Caco-2 (cell line): ENCODE data around the gene TGIF1. TPM values are rescaled to one million over a fixed set of nuclear protein-coding genes. Genes with fewer than 3 reads are reported as not detected.

Experiments used
- BruUV-seq: library from RNA; stranded (reverse); fragments of 400-500 nt; replicated peaks from 2 replicates; lab custom pipeline; 2021; lab: Mats Ljungman, UMichigan
- CTCF ChIA-PET: fragments of 300-600 bp; sonication (Branson Sonifier 250); formaldehyde crosslinking; loops from one replicate; lab custom pipeline; 2022; ENCODE audit warnings: antibody characterized with exemption; lab: Charles Lee
- POLR2A ChIA-PET: fragments of 300-600 bp; sonication (Branson Sonifier 250); formaldehyde crosslinking; loops from one replicate; lab custom pipeline; 2022; ENCODE audit warnings: antibody characterized with exemption; lab: Charles Lee
- DNase-seq, 2 experiments: peaks; one replicate each; pipeline versions ENCODE4 v3.0.0 to v3.0.0-alpha.2; 2020 to 2022
- H3K27me3 ChIP-seq: replicated peaks from 2 replicates; pipeline ENCODE4 v1.6.0; 2011; ENCODE audit warnings: low read length; ENCODE audit not compliant: control insufficient read depth, insufficient read depth
- H3K36me3 ChIP-seq: 2 replicates; pipeline ENCODE4 v1.5.1; 2011; ENCODE audit warnings: low read length; ENCODE audit not compliant: control insufficient read depth, insufficient read depth
- H3K4me1 ChIP-seq: fragments of 250-450 bp; sonication (Bioruptor Pico); 2 replicates; pipeline ENCODE4 v1.5.1; 2020; ENCODE audit warnings: mild to moderate bottlenecking
- H3K4me3 ChIP-seq: 2 replicates; pipeline ENCODE4 v1.5.1; 2011; ENCODE audit warnings: low read depth, mild to moderate bottlenecking, control low read depth, low read length
- H3K9me3 ChIP-seq: fragments of 250-450 bp; sonication (Bioruptor Pico); 2 replicates; pipeline ENCODE4 v1.5.1; 2020; ENCODE audit warnings: mild to moderate bottlenecking, moderate library complexity
- H3K27ac Mint-ChIP-seq: one replicate; pipeline ENCODE4 v1.8.0; 2022; ENCODE audit warnings: mixed read lengths; ENCODE audit not compliant: unreplicated experiment
- H3K27me3 Mint-ChIP-seq: one replicate; pipeline ENCODE4 v1.8.0; 2022; ENCODE audit warnings: mixed read lengths; ENCODE audit not compliant: insufficient read depth, unreplicated experiment
- H3K36me3 Mint-ChIP-seq: one replicate; pipeline ENCODE4 v1.8.0; 2022; ENCODE audit warnings: mild to moderate bottlenecking, mixed read lengths; ENCODE audit not compliant: insufficient read depth, unreplicated experiment
- H3K4me1 Mint-ChIP-seq: one replicate; pipeline ENCODE4 v1.8.0; 2022; ENCODE audit warnings: low read depth, mixed read lengths; ENCODE audit not compliant: unreplicated experiment
- H3K4me3 Mint-ChIP-seq: one replicate; pipeline ENCODE4 v1.8.0; 2022; ENCODE audit warnings: mild to moderate bottlenecking, moderate library complexity, mixed read lengths; ENCODE audit not compliant: unreplicated experiment
- H3K9me3 Mint-ChIP-seq: one replicate; pipeline ENCODE4 v1.8.0; 2022; ENCODE audit warnings: mixed read lengths; ENCODE audit not compliant: unreplicated experiment
- intact Hi-C: fragments of 100-400 bp; cut with micrococcal nuclease; formaldehyde crosslinking; loops from one replicate; pipeline ENCODE4 v1.10.0; 2022; ENCODE audit not compliant: unreplicated experiment
- total RNA-seq: library from RNA; stranded (reverse); gene quantifications from 2 replicates; pipeline ENCODE4 v1.2.3, GENCODE V29; 2022
- TF ChIP-seq, protein P1 (sequence below), 2 experiments: fragments of 200-600 bp in 1 of 2; IDR thresholded peaks; 1 replicate in 1 of 2; 2 replicates in 1 of 2; pipeline versions ENCODE4 v1.5.1 to v1.8.0; 2011 to 2022; ENCODE audit warnings: antibody characterized with exemption in 1 of 2, control low read depth in 1 of 2, inconsistent platforms in 1 of 2, low read depth in 1 of 2, low read length in 1 of 2, mild to moderate bottlenecking in 1 of 2, moderate library complexity in 1 of 2; ENCODE audit not compliant: insufficient read depth in 1 of 2, severe bottlenecking in 1 of 2, unreplicated experiment in 1 of 2

Gene TGIF1
- total RNA-seq, 1 experiment from 2014 or later = 107 TPM

- H3K4me1 ChIP-seq = no peaks in the 10 kb centered on the region
- POLR2A ChIA-PET = no interaction called here
- intact Hi-C loops = no loop called here
- Mint-ChIP-seq H3K9me3 (no peaks in the 10 kb centered on the region), H3K4me3 (no peak overlapping the region), H3K27me3 (no peaks in the 10 kb centered on the region), H3K4me1 (peaks cover 10% of the 10 kb centered on the region), H3K36me3 (no peaks in the 10 kb centered on the region), H3K27ac (no peak overlapping the region)
- no TSS peak for BruUV-seq
- TF ChIP-seq, protein P1, sequence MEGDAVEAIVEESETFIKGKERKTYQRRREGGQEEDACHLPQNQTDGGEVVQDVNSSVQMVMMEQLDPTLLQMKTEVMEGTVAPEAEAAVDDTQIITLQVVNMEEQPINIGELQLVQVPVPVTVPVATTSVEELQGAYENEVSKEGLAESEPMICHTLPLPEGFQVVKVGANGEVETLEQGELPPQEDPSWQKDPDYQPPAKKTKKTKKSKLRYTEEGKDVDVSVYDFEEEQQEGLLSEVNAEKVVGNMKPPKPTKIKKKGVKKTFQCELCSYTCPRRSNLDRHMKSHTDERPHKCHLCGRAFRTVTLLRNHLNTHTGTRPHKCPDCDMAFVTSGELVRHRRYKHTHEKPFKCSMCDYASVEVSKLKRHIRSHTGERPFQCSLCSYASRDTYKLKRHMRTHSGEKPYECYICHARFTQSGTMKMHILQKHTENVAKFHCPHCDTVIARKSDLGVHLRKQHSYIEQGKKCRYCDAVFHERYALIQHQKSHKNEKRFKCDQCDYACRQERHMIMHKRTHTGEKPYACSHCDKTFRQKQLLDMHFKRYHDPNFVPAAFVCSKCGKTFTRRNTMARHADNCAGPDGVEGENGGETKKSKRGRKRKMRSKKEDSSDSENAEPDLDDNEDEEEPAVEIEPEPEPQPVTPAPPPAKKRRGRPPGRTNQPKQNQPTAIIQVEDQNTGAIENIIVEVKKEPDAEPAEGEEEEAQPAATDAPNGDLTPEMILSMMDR (IDR thresholded peaks at IDR 0.05; ENCODE audit: insufficient read depth in 1 of 2, low read depth in 1 of 2, low read length in 1 of 2, severe bottlenecking in 1 of 2, unreplicated experiment in 1 of 2) = no peak
- CTCF ChIA-PET = no interaction called here
- H3K36me3 ChIP-seq = no peaks in the 10 kb centered on the region
- no peaks in the 10 kb centered on the region for H3K9me3 ChIP-seq
- H3K4me3 ChIP-seq = no peak overlapping the region
- H3K27me3 ChIP-seq = no peaks in the 10 kb centered on the region
- DNase-seq = no peak
These were observed 15.3 kb upstream of the TGIF1 start for GRCh38 chr18:3434685-3435084.

GRCh38 chr18:3440341-3440740 is 9.6 kb upstream of the TGIF1 start:
- no peaks in the 10 kb centered on the region for H3K9me3 ChIP-seq
- H3K4me1 ChIP-seq = peaks cover 8% of the 10 kb centered on the region; the same call in 1 of the 2 replicates
- Mint-ChIP-seq H3K4me3 (no peak overlapping the region), H3K36me3 (no peaks in the 10 kb centered on the region), H3K9me3 (no peaks in the 10 kb centered on the region), H3K4me1 (peaks cover 17% of the 10 kb centered on the region), H3K27me3 (no peaks in the 10 kb centered on the region), H3K27ac (peak overlapping the region; percentile 32)
- CTCF ChIA-PET = no interaction called here
- TF ChIP-seq, protein P1 (IDR thresholded peaks at IDR 0.05; ENCODE audit: insufficient read depth in 1 of 2, low read depth in 1 of 2, low read length in 1 of 2, severe bottlenecking in 1 of 2, unreplicated experiment in 1 of 2) = no peak
- intact Hi-C loops = no loop called here
- no peak overlapping the region for H3K4me3 ChIP-seq
- H3K27me3 ChIP-seq = no peaks in the 10 kb centered on the region
- DNase-seq = no peak
- POLR2A ChIA-PET = no interaction called here
- no peaks in the 10 kb centered on the region for H3K36me3 ChIP-seq
- no TSS peak for BruUV-seq

DNA sequence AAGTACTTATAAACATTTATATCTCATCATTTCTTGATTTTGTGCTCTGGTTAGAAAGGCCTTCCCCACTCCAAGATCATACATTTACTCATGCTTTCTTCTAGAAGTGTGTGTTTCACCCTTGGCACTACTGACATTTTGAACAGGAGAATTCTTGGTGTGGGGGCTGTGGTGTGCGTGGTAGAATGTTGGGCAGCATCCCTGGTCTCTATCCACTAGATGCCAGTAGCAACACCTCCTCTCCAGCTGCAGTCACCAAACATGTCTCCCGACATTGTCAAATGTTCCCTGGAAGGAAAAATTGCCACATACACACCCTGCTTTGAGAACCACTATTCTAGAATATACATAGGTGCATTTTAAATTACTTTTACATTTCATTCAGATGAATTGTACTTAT is 8.7 kb upstream of the TGIF1 start:
- intact Hi-C loops = no loop called here
- CTCF ChIA-PET = interaction anchor here (0.6 to 1.0 kb wide), 2 partner anchors 57 to 144 kb away, joined by 3 read pairs; no protein-coding TSS in a partner anchor
- TF ChIP-seq, protein P1 (IDR thresholded peaks at IDR 0.05; ENCODE audit: insufficient read depth in 1 of 2, low read depth in 1 of 2, low read length in 1 of 2, severe bottlenecking in 1 of 2, unreplicated experiment in 1 of 2) = peak in 1 of 2 experiments; percentile 49

More for the DNA sequence above, 8.7 kb upstream of the TGIF1 start:
- no TSS peak for BruUV-seq
- Mint-ChIP-seq H3K36me3 (no peaks in the 10 kb centered on the region), H3K4me3 (no peak overlapping the region), H3K27ac (no peak overlapping the region), H3K9me3 (no peaks in the 10 kb centered on the region), H3K27me3 (no peaks in the 10 kb centered on the region), H3K4me1 (peaks cover 8% of the 10 kb centered on the region)
- H3K27me3 ChIP-seq = no peaks in the 10 kb centered on the region
- peak; percentile 52 to 56 for DNase-seq
- no peaks in the 10 kb centered on the region for H3K36me3 ChIP-seq
- H3K4me1 ChIP-seq = peaks cover 13% of the 10 kb centered on the region
- POLR2A ChIA-PET = no interaction called here
- no peaks in the 10 kb centered on the region for H3K9me3 ChIP-seq
- H3K4me3 ChIP-seq = no peak overlapping the region
